OCI-M1 (cell line): Measurements from ENCODE around the gene SEMA4D.

ENCODE experiments used
- DNase-seq: peaks from one replicate; lab custom pipeline; 2025; lab: John Stamatoyannopoulos, UW

Gene SEMA4D

DNA sequence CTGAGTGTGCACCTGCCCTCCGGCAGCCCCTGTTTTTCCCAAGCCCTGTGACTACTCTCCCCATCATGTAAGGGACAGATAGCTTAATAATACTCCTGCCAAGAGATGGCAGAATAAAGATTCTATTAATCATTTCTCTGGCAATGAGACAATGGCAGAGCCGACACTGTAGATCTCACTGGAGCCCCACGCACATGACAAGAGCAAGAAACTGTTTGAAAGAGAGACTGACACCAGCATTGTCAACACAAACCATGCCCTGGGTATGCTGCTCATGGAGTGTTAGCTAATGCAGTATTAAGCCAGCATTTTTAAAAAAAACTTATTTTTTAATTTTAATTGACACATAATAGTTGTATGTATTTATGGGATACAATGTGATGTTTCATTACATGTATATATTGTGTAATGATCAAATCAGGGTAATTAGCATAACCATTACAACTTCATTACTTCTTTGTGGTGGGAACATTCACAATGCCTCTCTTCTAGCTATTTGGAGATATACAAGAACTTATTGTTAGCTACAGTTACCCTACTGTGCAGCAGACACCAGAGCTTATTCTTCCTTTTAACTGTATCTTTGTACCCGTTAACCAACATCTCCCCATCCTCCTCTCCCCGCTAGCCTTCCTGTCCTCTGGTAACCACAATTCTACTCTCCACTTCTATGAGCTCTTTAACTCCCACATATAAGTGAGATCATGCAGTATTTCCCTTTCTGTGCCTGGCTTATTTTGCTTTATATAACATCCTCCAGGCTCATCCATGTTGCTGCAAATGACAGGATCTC is 31.5 kb upstream of the SEMA4D start:
- peak; percentile 66 for DNase-seq

DNA sequence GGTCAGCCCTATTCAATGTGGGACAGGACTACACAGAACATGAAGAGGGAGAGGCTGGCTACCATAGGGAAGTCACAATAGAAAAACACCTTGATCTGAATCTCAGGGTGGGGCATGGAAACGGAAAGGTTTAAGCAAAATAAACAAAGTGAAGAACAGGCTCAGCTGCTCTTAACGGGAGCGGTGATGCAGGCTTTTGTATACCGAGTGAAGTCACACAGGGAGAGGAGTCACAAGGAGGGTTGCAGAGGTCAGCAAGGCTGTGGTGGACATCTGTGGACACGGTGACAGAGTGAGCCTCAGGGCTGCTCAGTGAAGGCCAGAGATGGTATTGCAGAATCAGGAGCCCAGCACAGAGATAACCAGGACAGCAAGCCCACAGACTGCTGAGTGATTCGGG is 30.6 kb upstream of the SEMA4D start:
- DNase-seq: no peak

DNA sequence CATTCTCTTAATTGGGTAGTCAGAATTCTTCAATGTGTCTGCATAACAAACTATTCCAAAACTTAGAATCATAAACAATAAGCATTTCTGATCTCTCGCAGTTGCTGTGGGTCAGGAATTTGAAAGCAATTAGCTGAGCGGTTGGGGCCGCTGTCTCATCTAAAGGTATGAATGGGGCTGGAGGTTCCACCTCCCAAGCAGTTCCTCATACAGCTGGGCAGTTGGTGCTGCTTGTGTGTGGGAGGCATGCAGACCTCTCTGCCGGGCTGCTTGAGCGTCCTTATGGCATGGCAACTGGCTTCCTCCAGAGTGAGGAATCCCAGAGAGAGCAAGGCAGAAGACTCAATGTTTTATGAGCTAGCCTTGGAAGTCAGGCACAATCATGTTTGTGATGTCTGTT is 30.2 kb upstream of the SEMA4D start:
- DNase-seq: no peak

DNA sequence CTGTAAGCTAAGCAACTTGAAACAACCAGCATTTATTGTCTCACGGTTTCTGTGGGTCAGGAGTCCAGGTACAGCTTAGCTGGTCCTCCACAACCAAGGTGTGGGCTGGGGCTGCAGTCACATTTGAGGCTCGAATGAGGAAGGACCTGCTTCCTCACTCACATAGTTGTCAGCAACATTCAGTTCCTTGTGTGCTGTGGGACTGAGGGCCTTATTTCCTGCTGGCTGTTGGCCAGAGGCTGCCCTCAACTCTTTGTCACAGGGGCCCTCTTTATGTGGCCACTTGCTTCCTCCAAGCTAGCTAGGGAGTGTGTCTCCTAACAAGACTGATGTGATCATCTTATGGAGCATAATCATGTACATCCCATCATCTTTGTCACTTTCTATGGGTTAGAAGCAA is 29.2 kb upstream of the SEMA4D start:
- DNase-seq: peak; percentile 19

DNA sequence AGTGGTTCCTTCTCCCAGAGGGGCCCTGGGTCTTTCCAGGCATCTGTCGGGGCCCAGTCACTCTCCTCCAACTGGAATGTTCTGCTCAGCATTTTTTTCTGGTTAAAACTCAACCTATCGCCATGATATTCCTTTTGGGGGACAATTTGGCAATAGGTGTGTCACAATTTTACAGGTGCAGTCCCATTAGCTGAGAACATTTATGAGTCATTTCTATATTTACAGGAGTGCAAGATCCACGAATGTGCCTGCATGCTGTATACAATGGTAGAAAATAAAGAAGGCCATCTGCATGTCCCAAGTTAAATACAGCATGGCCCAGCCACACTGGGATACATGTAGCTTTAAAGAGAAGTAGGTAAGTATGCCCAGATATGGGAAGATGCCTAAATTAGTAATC is 28.8 kb upstream of the SEMA4D start:
- DNase-seq: no peak

DNA sequence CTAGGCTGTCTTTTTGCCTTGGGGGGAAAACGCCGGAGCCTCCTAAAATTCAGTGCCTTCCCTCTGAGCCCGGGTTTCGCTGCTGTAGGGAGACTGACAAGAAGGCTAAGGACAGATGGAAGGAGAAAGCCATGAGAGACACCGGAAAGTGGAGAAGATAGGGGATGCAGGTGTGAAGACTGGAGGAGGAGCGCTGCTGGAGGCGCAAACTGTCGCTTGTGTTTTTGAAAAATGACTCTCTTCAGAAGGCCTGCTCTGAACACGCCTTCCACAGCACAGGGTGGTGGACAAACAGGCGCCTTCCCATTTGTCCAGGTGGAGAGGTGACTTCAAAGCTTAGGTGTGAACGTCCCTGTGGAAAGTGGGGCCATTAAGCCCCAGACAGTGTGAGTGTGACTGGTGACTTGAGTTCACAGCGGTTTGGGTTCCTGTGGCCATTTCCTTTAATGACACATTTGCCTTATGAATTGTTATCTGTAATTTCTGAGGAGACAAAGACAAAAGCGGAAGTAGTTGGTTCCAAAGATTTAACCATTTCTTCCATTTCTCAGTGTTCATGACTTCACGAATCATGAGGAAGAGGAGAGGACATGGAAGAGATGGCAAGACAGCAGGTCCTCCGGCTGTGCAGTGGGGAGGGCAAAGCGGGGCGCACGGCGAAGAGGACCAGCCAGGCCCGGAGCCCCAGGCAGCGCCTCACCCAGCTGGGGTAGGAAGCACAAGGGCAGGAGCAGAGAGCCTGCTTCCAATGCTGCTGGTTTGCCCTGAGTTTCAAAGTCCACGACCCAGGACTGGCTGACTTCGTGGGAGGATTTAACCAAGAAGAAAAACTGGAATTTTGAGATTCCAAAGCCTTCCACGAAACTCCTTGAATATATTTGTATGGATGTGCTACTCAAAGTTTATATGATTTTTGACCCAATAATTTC is 27.8 kb upstream of the SEMA4D start:
- peak; percentile 75 for DNase-seq

DNA sequence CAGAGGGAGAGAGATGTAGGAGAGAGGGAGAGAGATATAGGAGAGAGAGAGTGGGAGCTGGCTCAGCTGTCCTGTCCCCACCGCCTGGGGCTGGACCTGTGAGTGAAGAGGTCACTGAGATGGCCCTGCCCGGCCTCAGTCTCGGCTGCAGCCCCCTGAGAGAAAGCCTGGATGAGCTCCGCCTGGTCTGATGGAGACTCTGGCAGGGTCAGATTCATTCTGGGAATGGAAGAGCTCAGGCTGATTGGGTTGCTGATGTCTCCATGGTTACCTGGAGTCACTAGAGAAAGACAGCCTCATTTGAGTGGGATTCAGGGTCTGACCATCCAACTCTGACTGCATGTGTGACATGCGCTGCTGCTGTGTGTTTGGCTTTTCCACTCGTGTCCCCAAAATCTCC is 27.1 kb upstream of the SEMA4D start:
- no peak for DNase-seq

DNA sequence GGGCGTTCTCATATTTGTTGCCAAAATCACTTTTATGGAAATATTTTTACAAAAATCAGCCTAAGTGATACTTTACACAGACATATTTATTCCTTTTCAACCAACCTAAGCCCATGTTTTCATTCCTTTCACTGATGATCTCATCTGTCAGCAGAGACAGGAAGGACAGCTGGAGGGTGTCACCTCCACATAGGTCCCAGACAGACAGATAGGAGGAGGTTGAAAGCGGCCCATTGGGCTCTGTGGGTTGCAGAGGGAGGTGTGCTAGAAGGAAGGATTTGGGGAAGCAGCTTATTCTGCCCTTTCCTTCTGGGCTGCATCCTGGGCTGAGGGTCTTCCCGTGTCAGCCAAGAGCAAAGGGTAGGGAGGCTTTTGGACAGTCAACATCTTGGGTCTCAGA is 26.0 kb upstream of the SEMA4D start:
- no peak for DNase-seq

DNA sequence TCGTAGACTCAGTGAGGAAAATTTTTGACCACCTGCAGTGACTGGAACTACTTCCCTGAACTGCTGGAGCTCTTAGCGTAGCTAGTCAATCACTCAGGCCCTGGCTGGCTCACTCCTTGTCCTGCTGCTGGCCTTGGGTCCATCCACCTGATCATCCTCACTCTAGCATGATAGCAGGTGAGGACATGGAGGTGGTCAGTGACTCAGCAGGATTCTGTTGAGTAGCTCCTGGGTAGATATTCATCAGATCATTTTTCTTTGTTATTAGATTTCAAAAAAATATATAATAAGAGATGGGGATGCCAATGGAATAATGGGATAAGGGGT is 25.0 kb upstream of the SEMA4D start:
- DNase-seq: no peak

DNA sequence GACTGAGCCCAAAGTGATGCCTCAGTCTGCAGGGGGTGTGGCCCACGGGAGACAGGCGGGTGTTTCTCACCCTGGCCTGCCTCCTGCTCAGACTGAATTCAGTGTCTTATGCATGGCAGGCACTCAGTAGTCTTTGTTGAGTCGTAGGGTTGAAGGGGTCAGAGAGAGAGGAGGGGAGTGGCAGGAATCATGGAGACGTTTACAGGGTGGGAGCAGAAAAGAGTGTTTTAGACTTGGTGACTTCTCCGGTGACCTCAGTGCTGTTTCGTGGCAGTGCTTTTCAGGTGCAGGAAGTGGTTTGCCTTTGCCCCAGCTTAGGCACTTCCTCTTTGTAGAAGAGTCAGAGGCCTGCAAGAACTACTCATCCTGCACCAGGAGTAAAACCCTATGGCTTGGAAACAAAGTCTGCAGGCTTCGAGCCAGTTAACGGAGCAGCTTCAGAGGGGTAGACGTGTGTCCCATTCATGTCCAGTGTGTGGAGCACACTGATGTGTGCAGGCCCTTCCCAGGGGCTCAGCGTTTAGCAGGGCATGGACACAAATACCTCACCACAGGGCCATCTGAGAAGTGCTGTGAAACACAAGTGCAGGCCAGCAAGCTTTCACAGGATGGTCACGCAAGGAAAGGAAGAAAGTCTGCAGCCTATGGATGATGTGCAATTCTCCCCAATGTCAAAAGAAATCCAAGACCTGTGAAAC is 24.5 kb upstream of the SEMA4D start:
- peak; percentile 77 for DNase-seq

DNA sequence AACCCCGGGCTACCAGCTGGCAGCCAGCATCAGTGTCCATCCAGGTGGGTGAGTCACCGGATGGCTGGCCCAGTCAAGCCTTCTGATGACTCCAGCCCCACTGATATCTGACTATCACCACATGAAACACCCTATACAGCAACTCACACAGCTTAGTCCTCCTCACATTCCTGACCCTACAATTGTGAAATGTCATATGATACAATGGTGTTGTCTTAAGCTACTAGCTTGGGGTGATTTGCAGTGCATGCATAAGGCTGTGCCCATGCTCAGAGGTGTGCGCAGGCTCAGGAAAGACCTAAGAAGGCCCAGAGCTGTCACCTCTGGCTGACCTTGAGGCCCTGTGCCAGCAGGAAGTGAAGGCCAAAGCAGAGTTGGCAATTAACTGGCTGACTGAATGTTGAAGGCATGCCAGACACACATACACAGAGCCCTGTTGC is 21.5 kb upstream of the SEMA4D start:
- no peak for DNase-seq

DNA sequence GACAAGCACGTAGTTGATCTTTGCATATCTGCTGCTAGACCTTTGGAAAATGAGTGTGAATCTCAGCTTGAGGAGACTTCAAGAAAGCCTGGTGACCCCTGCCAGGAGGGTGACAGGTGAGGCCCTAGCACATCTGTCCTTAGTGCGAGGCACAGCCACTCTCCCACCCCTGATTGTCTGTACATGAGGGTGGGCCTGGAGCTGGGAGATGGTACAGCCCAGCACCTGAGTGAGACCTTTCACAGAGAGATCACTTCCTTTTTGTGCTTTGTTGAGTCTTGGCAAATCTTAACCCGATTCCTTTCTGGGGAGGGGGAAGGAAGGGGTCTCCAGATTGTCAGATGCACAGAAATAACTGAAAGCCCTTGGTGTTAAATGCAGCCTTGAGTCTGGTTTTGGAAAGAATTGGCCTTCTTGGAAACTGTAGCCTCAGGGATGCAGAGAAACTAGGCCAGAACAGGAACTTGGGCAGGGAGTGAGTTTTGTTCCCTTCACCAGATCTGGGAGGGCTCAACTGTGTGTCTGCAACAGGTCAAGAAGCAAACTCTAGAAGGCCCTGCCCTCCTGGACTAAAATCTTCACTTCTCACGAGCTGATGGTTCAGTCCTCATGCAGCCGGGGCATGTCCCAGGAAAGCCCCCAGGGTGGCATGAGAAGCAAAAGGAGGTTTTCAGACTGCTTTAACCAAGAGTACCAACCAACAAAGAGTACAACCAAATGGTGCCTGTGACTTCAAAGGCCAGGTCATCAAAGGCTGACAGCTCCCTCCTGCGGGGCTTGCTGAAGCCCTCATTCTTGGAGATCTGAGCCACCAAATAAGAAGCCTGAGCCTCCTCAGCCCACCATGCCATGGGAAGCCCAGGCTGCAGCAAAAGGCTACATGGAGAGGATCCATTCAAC is 20.8 kb upstream of the SEMA4D start:
- DNase-seq: no peak

DNA sequence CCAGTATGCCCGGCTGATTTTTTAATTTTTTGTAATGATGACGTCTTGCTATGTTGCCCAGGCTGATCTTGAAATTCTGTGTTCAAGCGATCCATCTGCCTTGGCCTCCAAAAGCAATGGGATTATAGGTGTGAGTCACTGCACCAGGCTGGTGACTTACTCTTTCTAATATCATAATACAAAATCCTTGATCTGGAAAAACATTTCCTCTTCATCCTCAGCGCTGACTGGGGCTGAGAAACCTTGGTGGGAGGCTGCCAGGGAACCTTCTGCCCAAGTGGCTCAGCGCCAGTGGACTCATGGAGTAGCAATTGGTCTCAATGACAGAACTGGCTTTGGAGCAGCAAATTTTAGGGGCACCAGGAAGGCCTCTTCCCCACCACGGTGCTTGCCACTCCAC is 17.5 kb upstream of the SEMA4D start:
- no peak for DNase-seq

DNA sequence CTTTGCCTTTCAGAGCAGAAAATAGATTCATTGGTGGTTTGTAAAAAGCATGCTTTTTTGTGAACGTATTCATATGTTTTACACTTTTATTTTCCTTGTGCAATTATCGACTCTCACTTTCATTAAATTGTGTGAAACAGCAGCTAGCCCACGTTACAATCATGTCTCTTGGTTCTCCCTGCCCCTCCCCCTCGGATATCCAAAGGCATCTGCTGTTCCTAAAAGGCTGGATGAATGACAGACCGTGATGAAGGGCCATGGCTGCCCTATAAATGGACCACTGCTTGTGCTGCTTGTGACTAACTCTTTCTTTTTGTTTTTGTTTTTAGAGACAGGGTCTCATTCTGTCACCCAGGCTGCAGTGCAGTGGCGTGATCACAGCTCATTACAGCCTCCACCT is 17.0 kb upstream of the SEMA4D start:
- DNase-seq: no peak

DNA sequence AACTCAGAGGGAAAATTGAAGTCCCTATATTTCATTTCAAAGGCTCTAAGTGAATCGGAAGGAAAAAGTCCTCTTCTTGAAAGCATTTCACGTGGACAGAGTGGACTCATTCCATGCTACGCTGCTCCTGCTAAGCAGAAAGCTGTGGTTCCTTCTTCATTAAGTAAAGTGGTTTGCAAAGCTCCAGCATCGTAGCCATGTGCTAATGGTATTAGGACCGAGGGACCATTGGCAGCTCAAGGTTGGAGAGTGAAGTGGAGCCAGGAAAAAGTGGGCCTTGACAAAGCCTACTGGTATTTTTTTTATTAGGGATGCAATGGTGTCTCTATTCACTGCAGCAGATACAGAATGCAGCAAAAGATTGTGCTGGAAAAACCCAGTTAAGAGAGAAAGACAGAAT is 16.4 kb upstream of the SEMA4D start:
- no peak for DNase-seq

DNA sequence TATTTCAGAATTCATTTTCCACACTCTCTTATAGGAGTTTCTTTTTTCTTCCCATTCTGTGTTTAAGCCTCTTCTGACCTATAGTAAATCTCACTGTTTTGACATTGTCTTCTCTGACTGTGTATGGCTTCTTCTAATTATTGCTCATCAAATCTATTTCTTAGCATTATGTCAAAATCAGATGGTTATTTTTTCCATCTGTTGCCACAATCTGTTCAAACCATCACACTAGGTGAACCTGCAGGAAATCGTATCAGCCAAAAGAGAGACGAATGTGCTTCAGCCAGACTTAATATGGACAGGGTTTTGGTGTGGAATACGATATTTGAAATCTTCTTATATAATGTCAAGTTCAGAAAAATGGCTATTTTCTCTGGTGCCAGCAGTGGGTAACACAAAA is 15.9 kb upstream of the SEMA4D start:
- no peak for DNase-seq

DNA sequence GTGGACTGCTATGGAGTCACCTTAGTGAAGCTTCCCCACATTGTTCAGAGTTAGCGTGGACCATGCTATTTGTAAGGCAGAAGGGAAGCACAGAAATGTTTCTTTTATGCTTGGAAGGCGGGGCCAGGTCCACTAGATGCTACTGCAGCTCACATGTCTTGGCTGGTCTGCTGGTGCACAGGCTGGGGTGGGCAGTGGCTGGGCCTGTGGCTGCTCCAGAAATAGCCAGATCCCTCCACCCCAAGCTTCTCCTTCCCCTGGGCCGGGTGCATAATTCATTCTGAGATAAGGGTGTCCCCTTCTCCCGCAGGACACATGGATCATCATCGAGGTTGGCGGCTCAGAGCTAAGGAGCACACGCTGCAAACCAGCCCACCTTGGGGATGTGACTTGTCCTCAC is 14.5 kb upstream of the SEMA4D start:
- DNase-seq: no peak

DNA sequence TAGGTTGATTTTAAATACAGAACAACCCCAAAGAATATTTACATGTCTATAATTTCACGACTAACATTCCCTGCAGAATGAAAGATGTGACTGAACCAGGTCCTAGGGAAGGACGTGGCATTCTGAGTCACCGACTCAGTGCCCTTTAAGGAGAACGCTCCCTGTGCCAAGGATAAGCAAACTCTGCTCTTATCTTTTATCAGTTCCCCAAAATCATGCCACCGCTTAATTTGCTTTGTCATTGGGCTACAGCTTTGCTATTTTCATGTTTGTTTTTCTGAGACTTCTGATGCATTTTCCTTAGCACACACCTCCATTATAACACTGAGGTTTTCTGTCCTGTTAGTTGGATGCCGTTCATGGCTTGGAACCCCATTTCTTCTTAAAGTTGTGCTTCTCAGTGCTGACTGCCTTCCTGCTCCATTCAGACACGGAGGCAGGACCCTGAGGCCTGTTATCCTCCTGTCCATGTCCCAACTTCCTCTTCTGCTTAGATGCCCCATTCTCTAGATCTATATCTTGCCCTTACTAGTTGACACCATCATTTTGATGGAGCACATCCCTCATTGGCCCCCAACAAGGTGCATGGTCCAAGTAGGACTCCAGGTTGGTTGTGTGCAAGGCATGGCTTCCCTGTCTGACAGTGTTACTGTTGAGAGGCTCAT is 11.2 kb upstream of the SEMA4D start:
- DNase-seq: peak; percentile 39

DNA sequence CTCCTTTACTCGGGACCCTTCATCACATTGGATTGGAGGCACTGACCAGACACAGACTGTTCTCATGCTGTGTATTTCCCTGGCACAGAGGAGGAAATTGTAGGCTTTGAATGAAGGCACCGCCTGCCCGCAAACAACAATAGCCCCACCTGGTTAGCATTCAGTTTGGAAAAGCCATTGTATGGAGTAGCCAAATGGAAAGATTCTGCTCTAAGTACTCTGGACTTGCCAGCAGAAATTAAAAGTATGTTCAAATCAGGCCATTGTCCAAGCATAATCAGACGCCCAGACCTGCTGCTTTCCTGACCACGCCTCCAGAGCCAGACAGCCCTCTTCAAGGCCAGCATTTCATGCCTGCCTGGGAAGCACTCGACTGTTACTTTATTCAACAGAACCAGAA is 8.0 kb upstream of the SEMA4D start:
- no peak for DNase-seq

DNA sequence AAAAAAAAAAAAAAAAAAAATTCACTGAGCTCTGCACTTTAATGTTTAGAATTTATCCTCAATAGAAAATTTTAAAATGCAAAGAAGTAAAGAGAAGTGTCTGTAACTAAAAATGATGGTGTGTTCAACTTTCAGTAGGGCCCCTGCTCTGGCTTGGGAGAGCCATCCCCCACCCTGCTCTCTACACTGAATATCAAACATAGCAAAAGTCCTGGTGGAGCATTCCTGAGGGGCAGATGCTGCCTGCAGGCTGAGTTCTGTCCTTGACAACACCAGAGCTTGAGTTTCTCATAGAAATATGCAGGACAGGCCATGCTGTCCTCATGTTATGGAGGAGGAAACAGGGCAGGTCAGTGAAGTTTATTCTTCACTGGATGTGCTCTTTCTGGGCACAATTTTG is 7.1 kb upstream of the SEMA4D start:
- no peak for DNase-seq

DNA sequence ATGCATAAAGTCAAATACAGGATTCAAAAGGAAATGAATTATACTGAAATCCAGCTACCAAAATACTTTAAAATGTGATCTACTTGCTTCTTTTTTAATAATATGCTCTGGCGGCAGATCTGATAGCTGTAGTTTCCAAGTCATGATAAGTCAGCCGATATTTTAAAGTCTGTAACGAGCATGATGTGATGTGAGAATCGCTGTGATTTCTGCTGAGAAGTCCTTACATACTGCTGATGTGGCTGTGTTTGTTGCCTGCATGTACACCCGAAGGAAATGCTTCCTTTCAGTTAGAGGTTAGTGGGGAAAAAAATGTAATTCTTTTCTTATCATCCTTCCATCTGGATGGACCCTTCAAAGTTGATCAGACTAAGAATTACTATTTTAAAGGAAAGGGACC is 4.8 kb upstream of the SEMA4D start:
- no peak for DNase-seq
